K562 (cell line): ENCODE results near the gene HDAC10. TPM values are rescaled to one million over a fixed set of nuclear protein-coding genes. Genes with fewer than 3 reads are reported as not detected.

Experiments used
- ATAC-seq: fragments of 200-7000 bp; cut with Tn5 transposase; 3 replicates; pipeline ENCODE4 v1.9.1; 2020; ENCODE audit warnings: moderate library complexity
- Bru-seq: library from RNA; stranded (reverse); fragments of 400-500 nt; gene quantifications from one replicate; lab custom pipeline; 2021; lab: Mats Ljungman, UMichigan
- BruChase-seq, 2 experiments: library from RNA; stranded (reverse); fragments of 400-500 nt; gene quantifications; one replicate each; lab custom pipeline; 2021; lab: Mats Ljungman, UMichigan
- BruUV-seq: library from RNA; stranded (reverse); fragments of 400-500 nt; replicated peaks from 2 replicates; lab custom pipeline; 2021; lab: Mats Ljungman, UMichigan
- CTCF ChIA-PET: fragments of 300-600 bp; formaldehyde crosslinking; extraction: SDS; loops from one replicate; lab custom pipeline; 2021; ENCODE audit warnings: low intra/inter-chr PET ratio; lab: Yijun Ruan, JAX
- POLR2A ChIA-PET: fragments of 300-600, 350-650 bp; sonication (Branson Sonifier 250); formaldehyde crosslinking; extraction: SDS; loops from one replicate; lab custom pipeline; 2021; ENCODE audit warnings: antibody characterized with exemption, inconsistent platforms; lab: Yijun Ruan, JAX
- DNase-seq, 4 experiments: peaks; one replicate each; pipeline versions ENCODE4 v3.0.0 to v3.0.0-alpha.2; 2011 to 2018; ENCODE audit warnings: low spot score in 3 of 4, mixed read lengths in 3 of 4; ENCODE audit errors: extremely low read depth in 1 of 4
- FAIRE-seq: peaks from 2 replicates; lab custom pipeline; 2011; peaks lifted over from hg19 to GRCh38; lab: Jason Lieb, UNC
- H2AFZ ChIP-seq: 2 replicates; pipeline ENCODE4 v1.6.0; 2011; ENCODE audit warnings: low read depth, low read length, control low read depth, inconsistent platforms
- H3K27ac ChIP-seq: fragments of 200-600 bp; 3 replicates; pipeline ENCODE4 v1.8.0; 2011; ENCODE audit warnings: low read depth, mild to moderate bottlenecking, control low read depth, inconsistent platforms, low read length, moderate library complexity, mixed read lengths; ENCODE audit errors: extremely low read depth
- H3K27me3 ChIP-seq, 2 experiments: fragments of 300-600 bp in 1 of 2; 2 replicates in 1 of 2; 3 replicates in 1 of 2; pipeline versions ENCODE4 v1.6.0 to v1.8.0; 2011; ENCODE audit warnings: inconsistent platforms in 2 of 2, low read length in 2 of 2, mild to moderate bottlenecking in 1 of 2, mixed read lengths in 1 of 2, moderate library complexity in 1 of 2; ENCODE audit not compliant: control insufficient read depth in 2 of 2, insufficient read depth in 2 of 2
- H3K36me3 ChIP-seq: fragments of 300-600 bp; 3 replicates; pipeline ENCODE4 v1.8.0; 2011; ENCODE audit warnings: mild to moderate bottlenecking, low read length, inconsistent platforms; ENCODE audit not compliant: control insufficient read depth, insufficient read depth
- H3K4me1 ChIP-seq, 2 experiments: fragments of 200-600 bp in 1 of 2; replicated peaks in 1 of 2; 2 replicates in 1 of 2; 3 replicates in 1 of 2; pipeline versions ENCODE4 v1.5.1 to v1.8.0; 2011; ENCODE audit warnings: inconsistent platforms in 2 of 2, low read length in 2 of 2, mild to moderate bottlenecking in 1 of 2, mixed read lengths in 1 of 2, moderate library complexity in 1 of 2; ENCODE audit not compliant: control insufficient read depth in 2 of 2, insufficient read depth in 2 of 2
- H3K4me2 ChIP-seq: 2 replicates; pipeline ENCODE4 v1.6.1; 2011; ENCODE audit warnings: low read length, control low read depth, inconsistent platforms, mixed read lengths; ENCODE audit not compliant: insufficient read depth
- H3K4me3 ChIP-seq: fragments of 200-600 bp; sonication (generic), shearing (Covaris generic); 2 replicates; pipeline ENCODE4 v1.5.1; 2016; ENCODE audit warnings: control low read depth, inconsistent platforms
- H3K79me2 ChIP-seq: fragments of 200-600 bp; 3 replicates; pipeline ENCODE4 v1.8.0; 2011; ENCODE audit warnings: low read length, inconsistent platforms; ENCODE audit not compliant: control insufficient read depth, insufficient read depth
- H3K9ac ChIP-seq, 2 experiments: 2 replicates each; pipeline versions ENCODE4 v1.6.0 to v1.6.1; 2011; ENCODE audit warnings: low read depth in 2 of 2, low read length in 2 of 2, control low read depth in 1 of 2, inconsistent platforms in 1 of 2, mild to moderate bottlenecking in 1 of 2, mixed read lengths in 1 of 2; ENCODE audit not compliant: insufficient read depth in 1 of 2
- H3K9me1 ChIP-seq: one replicate; pipeline ENCODE4 v1.6.0; 2011; ENCODE audit warnings: inconsistent platforms, mild to moderate bottlenecking, low read length, moderate library complexity; ENCODE audit not compliant: control insufficient read depth, insufficient read depth
- H3K9me3 ChIP-seq: replicated peaks from 2 replicates; pipeline ENCODE4 v1.5.1; 2011; ENCODE audit warnings: low read depth, low read length, inconsistent platforms; ENCODE audit not compliant: control insufficient read depth, insufficient read depth
- H4K20me1 ChIP-seq: replicated peaks from 2 replicates; pipeline ENCODE4 v1.6.1; 2011; ENCODE audit warnings: low read length, inconsistent platforms, mixed read lengths; ENCODE audit not compliant: control insufficient read depth, insufficient read depth
- CBX1 ChIP-seq: sonication (generic); IDR thresholded peaks from 2 replicates; pipeline ENCODE4 v1.6.1; 2016; ENCODE audit warnings: antibody characterized with exemption, low read depth, mild to moderate bottlenecking
- HMG20A ChIP-seq: fragments of 450-650 bp; formaldehyde crosslinking; conservative IDR thresholded peaks from 2 replicates; pipeline ENCODE4 v1.4.0; 2020; ENCODE audit warnings: mild to moderate bottlenecking, mixed read lengths
- TCFL5 ChIP-seq: fragments of 250-450 bp; sonication (Bioruptor Pico); conservative IDR thresholded peaks from 2 replicates; pipeline ENCODE4 v1.6.1; 2021; ENCODE audit warnings: mild to moderate bottlenecking, moderate library complexity, matching md5 sums
- ZFPM2 ChIP-seq: fragments of 250-450 bp; sonication (Bioruptor Pico); IDR thresholded peaks from 2 replicates; pipeline ENCODE4 v1.5.1; 2022; ENCODE audit warnings: mild to moderate bottlenecking
- WGBS: fragments of 100-300 bp; shearing (Covaris generic); methylation state at CpG from one replicate; pipeline ENCODE4 v1.1.6; 2016; ENCODE audit warnings: low coverage, mixed read lengths; ENCODE audit not compliant: insufficient coverage; ENCODE audit errors: missing lambda C conversion rate; 5-methylcytosine and 5-hydroxymethylcytosine counted together
- in situ Hi-C: fragments of 300-500 bp; cut with MboI; formaldehyde crosslinking; loops from 4 replicates; pipeline ENCODE4 v1.15.0; 2018; ENCODE audit warnings: inconsistent platforms, mixed read lengths
- intact Hi-C: fragments of 100-400 bp; cut with micrococcal nuclease; formaldehyde crosslinking; loops from 2 replicates; pipeline ENCODE4 v1.14.2; 2022
- long read RNA-seq, 3 experiments: library from polyadenylated mRNA in 2 of 3; library from RNA in 1 of 3; unstranded in 2 of 3; stranded (forward) in 1 of 3; transcript quantifications; one replicate each; pipeline ENCODE4 v2.0.0, GENCODE V29; 2019 to 2022
- polyA minus RNA-seq, 3 experiments: library from RNA; depleted of rRNA, polyadenylated mRNA; stranded (reverse); fragments of >200 nt; gene quantifications; 2 replicates each; pipeline ENCODE4 v1.2.3, GENCODE V29; 2011
- polyA plus RNA-seq, 8 experiments: library from polyadenylated mRNA; depleted of rRNA in 4 of 8; stranded (reverse) in 5 of 8; unstranded in 3 of 8; fragments of >200 nt; fragmentation: Nextera tagmentation in 2 of 8; fragmentation: Illumina TruSeq in 1 of 8; extraction: Ambion mirVana in 2 of 8; extraction: Trizol in 1 of 8; gene quantifications; 2 replicates each; pipeline versions ENCODE4 v1.2.1 to v1.2.3, GENCODE V29; 2011 to 2014; ENCODE audit warnings: inconsistent platforms in 1 of 8, missing spikeins in 1 of 8
- total RNA-seq, 7 experiments: library from RNA; depleted of rRNA in 6 of 7; stranded (reverse); fragments of >200 nt in 6 of 7; fragmentation: Illumina TruSeq in 2 of 7; extraction: Trizol in 2 of 7; gene quantifications; 2 replicates each; pipeline versions ENCODE4 v1.2.1 to v1.2.3, GENCODE V29; 2011 to 2021; ENCODE audit warnings: low replicate concordance in 1 of 7
- TF ChIP-seq, protein P1 (sequence below), 2 experiments: fragments of 450-650 bp in 1 of 2; IDR thresholded peaks; 2 replicates each; pipeline ENCODE4 v1.6.1; 2011 to 2017; ENCODE audit warnings: low read depth in 2 of 2, antibody characterized with exemption in 1 of 2, borderline replicate concordance in 1 of 2, low read length in 1 of 2, mild to moderate bottlenecking in 1 of 2, mixed read lengths in 1 of 2; ENCODE audit not compliant: control insufficient read depth in 1 of 2
- TF ChIP-seq, protein P2 (sequence below): sonication (generic); formaldehyde crosslinking; IDR thresholded peaks from 2 replicates; pipeline ENCODE4 v1.8.0; 2023; ENCODE audit warnings: mild to moderate bottlenecking, missing genetic modification reagents

Gene HDAC10, protein sequence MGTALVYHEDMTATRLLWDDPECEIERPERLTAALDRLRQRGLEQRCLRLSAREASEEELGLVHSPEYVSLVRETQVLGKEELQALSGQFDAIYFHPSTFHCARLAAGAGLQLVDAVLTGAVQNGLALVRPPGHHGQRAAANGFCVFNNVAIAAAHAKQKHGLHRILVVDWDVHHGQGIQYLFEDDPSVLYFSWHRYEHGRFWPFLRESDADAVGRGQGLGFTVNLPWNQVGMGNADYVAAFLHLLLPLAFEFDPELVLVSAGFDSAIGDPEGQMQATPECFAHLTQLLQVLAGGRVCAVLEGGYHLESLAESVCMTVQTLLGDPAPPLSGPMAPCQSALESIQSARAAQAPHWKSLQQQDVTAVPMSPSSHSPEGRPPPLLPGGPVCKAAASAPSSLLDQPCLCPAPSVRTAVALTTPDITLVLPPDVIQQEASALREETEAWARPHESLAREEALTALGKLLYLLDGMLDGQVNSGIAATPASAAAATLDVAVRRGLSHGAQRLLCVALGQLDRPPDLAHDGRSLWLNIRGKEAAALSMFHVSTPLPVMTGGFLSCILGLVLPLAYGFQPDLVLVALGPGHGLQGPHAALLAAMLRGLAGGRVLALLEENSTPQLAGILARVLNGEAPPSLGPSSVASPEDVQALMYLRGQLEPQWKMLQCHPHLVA
- total RNA-seq (2011; cell fraction: chromatin; rRNA removed; ENCODE audit: low replicate concordance) = 57.0 and 254 TPM in 2 replicates
- total RNA-seq (2011; cell fraction: nucleolus; rRNA removed) = 188 and 225 TPM in 2 replicates
- 102 and 109 TPM in 2 replicates for total RNA-seq (2011; cell fraction: nucleoplasm; rRNA removed)
- total RNA-seq (2014; rRNA removed) (16.4 and 21.4 TPM in 2 replicates), total RNA-seq (2014; rRNA removed; fragmentation: Illumina TruSeq; extraction: Trizol) (1.2 and 2.1 TPM in 2 replicates), total RNA-seq (2015; rRNA removed; fragmentation: Illumina TruSeq; extraction: Trizol) (7.0 and 10.9 TPM in 2 replicates), total RNA-seq (2021) (37.3 and 44.2 TPM in 2 replicates), polyA plus RNA-seq (2011; rRNA removed) (6.5 and 18.6 TPM in 2 replicates), polyA plus RNA-seq (2014; fragmentation: Illumina TruSeq; extraction: Trizol) (6.3 and 14.4 TPM in 2 replicates), polyA plus RNA-seq (2014; fragmentation: Nextera tagmentation; extraction: Ambion mirVana) (under 1 TPM; 0.10 to 0.23 TPM), polyA plus RNA-seq (2014; rRNA removed) (29.0 and 35.7 TPM in 2 replicates), polyA minus RNA-seq (2011; rRNA and poly(A)+ RNA removed) (4.3 and 5.1 TPM in 2 replicates), Bru-seq, nascent RNA (percentile 58 among the genes with signal in this experiment), BruChase-seq, experiment 1, labeled RNA remaining after a 2-hour chase (percentile 55 among the genes with signal in this experiment), BruChase-seq, experiment 2, labeled RNA remaining after a 6-hour chase (percentile 62 among the genes with signal in this experiment)
- polyA plus RNA-seq (2011; cell fraction: cytosol; rRNA removed) = 4.8 and 5.9 TPM in 2 replicates
- polyA plus RNA-seq (2011; cell fraction: nucleus; rRNA removed) = 164 and 214 TPM in 2 replicates
- polyA plus RNA-seq (2012) = 34.6 and 75.5 TPM in 2 replicates
- 6.0 and 17.9 TPM in 2 replicates for polyA minus RNA-seq (2011; cell fraction: cytosol; rRNA and poly(A)+ RNA removed)
- 43.8 and 48.3 TPM in 2 replicates for polyA minus RNA-seq (2011; cell fraction: nucleus; rRNA and poly(A)+ RNA removed)
- long read RNA-seq, experiment 1, partial matches to known transcripts = 25 of 47 reads
- long read RNA-seq, experiment 1, other reads (novel, unspliced or antisense) = 20 of 47 reads
- long read RNA-seq, experiment 2, transcript HDAC10-201 (20 exons, 2,687 nt) = major isoform, 5 of 28 reads
- long read RNA-seq, experiment 2, partial matches to known transcripts = 4 of 28 reads
- long read RNA-seq, experiment 2, other reads (novel, unspliced or antisense) = 18 of 28 reads
- long read RNA-seq, experiment 3, partial matches to known transcripts = 0 of 1 reads
- long read RNA-seq, experiment 3, other reads (novel, unspliced or antisense) = 1 of 1 reads

DNA sequence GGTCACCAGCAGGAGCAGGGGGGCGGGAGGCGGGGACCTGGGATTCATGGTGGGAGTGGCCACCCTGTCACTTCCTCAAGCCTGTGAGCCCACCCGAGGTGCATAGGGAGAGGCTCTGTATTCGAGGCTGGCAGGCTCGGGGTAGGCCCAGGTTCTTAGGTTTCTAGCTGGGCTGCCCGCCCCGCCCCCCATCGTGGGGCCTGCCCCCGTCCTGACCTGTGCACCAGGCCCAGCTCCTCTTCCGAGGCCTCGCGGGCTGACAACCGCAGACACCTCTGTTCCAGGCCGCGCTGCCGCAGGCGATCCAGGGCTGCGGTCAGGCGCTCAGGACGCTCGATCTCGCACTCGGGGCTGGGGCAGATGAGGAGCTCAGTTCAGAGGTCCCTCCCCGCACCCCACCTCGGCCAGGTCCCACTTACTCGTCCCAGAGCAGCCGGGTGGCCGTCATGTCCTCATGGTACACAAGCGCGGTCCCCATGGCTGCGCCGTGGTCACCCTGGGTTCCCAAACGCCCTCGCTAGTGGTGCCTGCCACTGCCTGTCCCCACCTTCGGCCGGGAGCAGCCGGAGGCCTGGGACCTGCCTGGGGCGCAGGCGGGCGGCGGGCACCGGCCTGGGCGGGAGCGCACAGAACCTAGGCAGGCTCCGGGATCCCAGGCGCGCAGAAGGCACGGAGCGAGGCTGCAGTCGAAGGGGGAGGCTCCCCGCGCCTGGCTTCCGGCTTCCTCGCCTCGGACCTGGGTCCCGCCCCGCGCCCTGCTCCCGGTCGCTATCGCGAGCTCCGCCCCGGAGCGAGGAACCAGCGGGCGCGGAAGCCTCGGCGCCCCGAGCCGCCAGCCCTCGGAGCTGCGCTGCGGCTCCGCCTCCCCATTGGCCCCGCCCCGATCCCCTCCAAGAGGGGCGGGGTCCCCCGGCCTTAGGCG is at the start of gene HDAC10:
Gene HDAC10 (minus strand): TSS at position 711 of the 922 bp plus-strand sequence. CDS start 233 bp downstream, at position 478.
- Histone ChIP-seq H4K20me1 (no peaks in the 10 kb centered on the region), H3K4me3 (peak within 1 kb of the TSS; percentile 62), H3K9ac (peak within 1 kb of the TSS; percentile 83 to 98), H3K4me1 (peaks cover 9 to 86% of the 10 kb centered on the region in 2 experiments), H3K79me2 (peaks cover 23% of the 10 kb centered on the region), H3K27ac (peak within 1 kb of the TSS; percentile 83), H3K36me3 (peaks cover 60% of the 10 kb centered on the region; the same call in 2 of the 3 replicates), H2AFZ (peak within 1 kb of the TSS; percentile 63; the same call in 1 of the 2 replicates), H3K9me1 (no peaks in the 10 kb centered on the region), H3K9me3 (no peaks in the 10 kb centered on the region), H3K4me2 (peak within 1 kb of the TSS; percentile 83), H3K27me3 (no peaks in the 10 kb centered on the region)
- CTCF ChIA-PET = no interaction called here
- FAIRE-seq (peak; percentile 61), DNase-seq (peak; percentile 78 to 88 (median 82)), ATAC-seq (peak; percentile 93)
- in situ Hi-C loops (no loop called here), intact Hi-C loops (no loop called here)
- POLR2A ChIA-PET = interaction anchor here (0.6 to 1.4 kb wide), 8 partner anchors 8 to 91 kb away, joined by 3 to 5 read pairs (median 4); no protein-coding TSS in a partner anchor
- WGBS = under 1% methylated on average over 41 of the region's 81 CpGs
- BruUV-seq = TSS peak; percentile 33
- TF ChIP-seq ZFPM2 (CRISPR knock-in tag) (no peak), TCFL5 (no peak), HMG20A (no peak), CBX1 (no peak)
- TF ChIP-seq, protein P1, sequence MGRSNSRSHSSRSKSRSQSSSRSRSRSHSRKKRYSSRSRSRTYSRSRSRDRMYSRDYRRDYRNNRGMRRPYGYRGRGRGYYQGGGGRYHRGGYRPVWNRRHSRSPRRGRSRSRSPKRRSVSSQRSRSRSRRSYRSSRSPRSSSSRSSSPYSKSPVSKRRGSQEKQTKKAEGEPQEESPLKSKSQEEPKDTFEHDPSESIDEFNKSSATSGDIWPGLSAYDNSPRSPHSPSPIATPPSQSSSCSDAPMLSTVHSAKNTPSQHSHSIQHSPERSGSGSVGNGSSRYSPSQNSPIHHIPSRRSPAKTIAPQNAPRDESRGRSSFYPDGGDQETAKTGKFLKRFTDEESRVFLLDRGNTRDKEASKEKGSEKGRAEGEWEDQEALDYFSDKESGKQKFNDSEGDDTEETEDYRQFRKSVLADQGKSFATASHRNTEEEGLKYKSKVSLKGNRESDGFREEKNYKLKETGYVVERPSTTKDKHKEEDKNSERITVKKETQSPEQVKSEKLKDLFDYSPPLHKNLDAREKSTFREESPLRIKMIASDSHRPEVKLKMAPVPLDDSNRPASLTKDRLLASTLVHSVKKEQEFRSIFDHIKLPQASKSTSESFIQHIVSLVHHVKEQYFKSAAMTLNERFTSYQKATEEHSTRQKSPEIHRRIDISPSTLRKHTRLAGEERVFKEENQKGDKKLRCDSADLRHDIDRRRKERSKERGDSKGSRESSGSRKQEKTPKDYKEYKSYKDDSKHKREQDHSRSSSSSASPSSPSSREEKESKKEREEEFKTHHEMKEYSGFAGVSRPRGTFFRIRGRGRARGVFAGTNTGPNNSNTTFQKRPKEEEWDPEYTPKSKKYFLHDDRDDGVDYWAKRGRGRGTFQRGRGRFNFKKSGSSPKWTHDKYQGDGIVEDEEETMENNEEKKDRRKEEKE (IDR thresholded peaks at IDR 0.05; ENCODE audit: borderline replicate concordance in 1 of 2, control insufficient read depth in 1 of 2, low read depth in 2 of 2, low read length in 1 of 2) = no peak
- TF ChIP-seq, protein P2, sequence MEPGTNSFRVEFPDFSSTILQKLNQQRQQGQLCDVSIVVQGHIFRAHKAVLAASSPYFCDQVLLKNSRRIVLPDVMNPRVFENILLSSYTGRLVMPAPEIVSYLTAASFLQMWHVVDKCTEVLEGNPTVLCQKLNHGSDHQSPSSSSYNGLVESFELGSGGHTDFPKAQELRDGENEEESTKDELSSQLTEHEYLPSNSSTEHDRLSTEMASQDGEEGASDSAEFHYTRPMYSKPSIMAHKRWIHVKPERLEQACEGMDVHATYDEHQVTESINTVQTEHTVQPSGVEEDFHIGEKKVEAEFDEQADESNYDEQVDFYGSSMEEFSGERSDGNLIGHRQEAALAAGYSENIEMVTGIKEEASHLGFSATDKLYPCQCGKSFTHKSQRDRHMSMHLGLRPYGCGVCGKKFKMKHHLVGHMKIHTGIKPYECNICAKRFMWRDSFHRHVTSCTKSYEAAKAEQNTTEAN (CRISPR knock-in tag) = no peak
